Measurements from ENCODE around the gene KIF26B.

- TF ChIP-seq CTCF (IDR thresholded peaks at IDR 0.05; ENCODE audit: borderline replicate concordance, extremely low read depth, low read length, poor library complexity, severe bottlenecking) (no peak), EZH2 (IDR thresholded peaks at IDR 0.05; ENCODE audit: borderline replicate concordance, low read depth, low read length, severe bottlenecking) (no peak)
Measured at GRCh38 chr1:245229051-245229450, 74.3 kb downstream of the KIF26B start.

All from DND-41 (cell line).